ENCODE data around the gene STOX1.

- no peak for TF ChIP-seq REST (IDR thresholded peaks at IDR 0.05; ENCODE audit: insufficient read depth in 1 of 2, low read depth in 2 of 2, low read length in 2 of 2)
- no peak for TF ChIP-seq TAF1 (IDR thresholded peaks at IDR 0.05; ENCODE audit: borderline replicate concordance, insufficient read depth, low read length)
- TF ChIP-seq POLR2AphosphoS5 (IDR thresholded peaks at IDR 0.05; ENCODE audit: low read depth, low read length), result no peak
- no peak for TF ChIP-seq SIN3A (IDR thresholded peaks at IDR 0.05; ENCODE audit: borderline replicate concordance, insufficient read depth, low read length)
- no peak for TF ChIP-seq FOXP2 (optimal IDR thresholded peaks at IDR 0.05; ENCODE audit: borderline replicate concordance, extremely low read depth, extremely low read length, insufficient read depth)
Observed at GRCh38 chr10:68829952-68830351, 2.6 kb downstream of the STOX1 start.
